Measurements from ENCODE around the gene CORO1C. TPM values are rescaled to one million over a fixed set of nuclear protein-coding genes. Genes with fewer than 3 reads are reported as not detected.

The CORO1C gene
- total RNA-seq, 4 donors from 2014 or later, result 68.1 to 153 (median 128) TPM

DNA sequence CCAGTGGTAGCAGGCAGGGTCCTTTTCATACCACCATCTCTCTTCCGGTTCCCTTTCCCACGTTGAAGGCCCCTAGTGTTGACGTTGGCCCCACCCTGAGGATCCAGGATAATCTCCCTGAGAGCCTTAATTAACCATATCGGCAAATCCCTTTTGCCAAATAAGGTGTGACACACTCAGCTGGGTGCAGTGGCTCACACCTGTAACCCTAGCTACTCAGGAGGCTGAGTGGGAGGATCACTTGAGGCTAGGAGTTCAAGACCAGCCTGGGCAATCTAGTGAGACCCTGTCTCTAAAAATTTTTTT lies 130.7 kb downstream of the CORO1C start:
- Histone ChIP-seq H3K27me3 (no peaks in the 10 kb centered on the region), H3K27ac (no peak overlapping the region), H3K36me3 (no peaks in the 10 kb centered on the region), H3K9me3 (no peaks in the 10 kb centered on the region), H3K4me3 (no peak overlapping the region), H3K4me1 (no peaks in the 10 kb centered on the region)
- TF ChIP-seq POLR2AphosphoS5 (IDR thresholded peaks at IDR 0.05) (no peak), POLR2A (IDR thresholded peaks at IDR 0.05) (no peak), EP300 (IDR thresholded peaks at IDR 0.05; ENCODE audit: low read depth) (no peak)
- TF ChIP-seq, protein P1, sequence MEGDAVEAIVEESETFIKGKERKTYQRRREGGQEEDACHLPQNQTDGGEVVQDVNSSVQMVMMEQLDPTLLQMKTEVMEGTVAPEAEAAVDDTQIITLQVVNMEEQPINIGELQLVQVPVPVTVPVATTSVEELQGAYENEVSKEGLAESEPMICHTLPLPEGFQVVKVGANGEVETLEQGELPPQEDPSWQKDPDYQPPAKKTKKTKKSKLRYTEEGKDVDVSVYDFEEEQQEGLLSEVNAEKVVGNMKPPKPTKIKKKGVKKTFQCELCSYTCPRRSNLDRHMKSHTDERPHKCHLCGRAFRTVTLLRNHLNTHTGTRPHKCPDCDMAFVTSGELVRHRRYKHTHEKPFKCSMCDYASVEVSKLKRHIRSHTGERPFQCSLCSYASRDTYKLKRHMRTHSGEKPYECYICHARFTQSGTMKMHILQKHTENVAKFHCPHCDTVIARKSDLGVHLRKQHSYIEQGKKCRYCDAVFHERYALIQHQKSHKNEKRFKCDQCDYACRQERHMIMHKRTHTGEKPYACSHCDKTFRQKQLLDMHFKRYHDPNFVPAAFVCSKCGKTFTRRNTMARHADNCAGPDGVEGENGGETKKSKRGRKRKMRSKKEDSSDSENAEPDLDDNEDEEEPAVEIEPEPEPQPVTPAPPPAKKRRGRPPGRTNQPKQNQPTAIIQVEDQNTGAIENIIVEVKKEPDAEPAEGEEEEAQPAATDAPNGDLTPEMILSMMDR (IDR thresholded peaks at IDR 0.05), result no peak
- intact Hi-C loops (cut with DNase I; ENCODE audit: low total_unique reads) (no loop called here), in situ Hi-C loops (cut with MboI; ENCODE audit: low pct_ligation_motif_present in 1 of 4, low pct_unique_long_range_greater_than_20kb in 1 of 4, low sequenced_read_pairs in 3 of 4) (no loop called here)
- 52% methylated on average over 4 of the region's 4 CpGs; no CpG with 5 or more reads in 1 of the 2 donors for WGBS, 2 donors (ENCODE audit: low coverage in 1 of 2)
- DNase-seq, result no peak

DNA sequence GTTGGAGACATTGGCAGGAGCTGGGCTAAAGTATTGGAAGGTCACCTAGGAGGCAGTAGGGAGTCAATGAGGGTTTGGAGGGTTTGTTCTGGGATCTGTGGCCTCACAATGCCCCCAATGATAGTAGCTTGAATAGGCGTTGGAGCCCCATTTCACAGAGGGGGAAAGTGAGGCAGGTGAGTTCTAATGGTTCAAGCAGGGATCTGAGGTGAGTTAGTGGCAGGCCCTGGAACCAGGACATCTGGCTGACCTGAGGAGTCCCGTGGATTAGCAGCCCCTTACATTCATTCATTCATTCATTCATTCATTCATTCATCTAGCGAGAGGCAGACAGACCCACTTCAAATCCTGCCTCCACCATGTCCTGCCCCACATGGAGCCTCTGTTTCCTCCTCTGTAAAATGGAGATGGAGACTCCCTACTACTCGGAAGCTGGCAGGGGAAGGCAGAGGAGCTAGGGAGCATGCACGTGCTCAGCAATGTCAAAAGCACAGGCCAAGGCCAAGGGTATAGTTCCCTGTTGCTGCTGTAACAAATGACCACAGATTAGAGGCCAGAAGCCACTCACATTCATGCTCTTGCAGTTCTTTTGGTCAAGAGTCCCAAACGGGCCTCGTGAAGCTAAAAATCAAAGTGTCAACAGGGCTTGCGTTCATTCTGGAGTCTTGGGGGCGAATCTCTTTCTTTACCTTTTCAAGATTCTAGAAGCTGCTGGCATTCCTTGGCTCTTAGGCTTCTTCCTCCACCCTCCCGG lies 131.2 kb downstream of the CORO1C start:
- in situ Hi-C loops (cut with MboI; ENCODE audit: low pct_ligation_motif_present in 1 of 4, low pct_unique_long_range_greater_than_20kb in 1 of 4, low sequenced_read_pairs in 3 of 4), result no loop called here
- no peak overlapping the region for H3K27ac ChIP-seq
- H3K4me3 ChIP-seq, result no peak overlapping the region
- intact Hi-C loops (cut with DNase I; ENCODE audit: low total_unique reads), result no loop called here
- H3K27me3 ChIP-seq, result no peaks in the 10 kb centered on the region
- H3K4me1 ChIP-seq, result no peaks in the 10 kb centered on the region
- no peaks in the 10 kb centered on the region for H3K36me3 ChIP-seq
- no peaks in the 10 kb centered on the region for H3K9me3 ChIP-seq
- WGBS, 2 donors (ENCODE audit: low coverage in 1 of 2), result 78 to 100% methylated on average over 1 to 10 of the region's 10 CpGs
- no peak for TF ChIP-seq EP300 (IDR thresholded peaks at IDR 0.05; ENCODE audit: low read depth)
- TF ChIP-seq POLR2A (IDR thresholded peaks at IDR 0.05), result no peak
- TF ChIP-seq, protein P1 (IDR thresholded peaks at IDR 0.05), result no peak
- no peak for TF ChIP-seq POLR2AphosphoS5 (IDR thresholded peaks at IDR 0.05)
- DNase-seq, result no peak

DNA sequence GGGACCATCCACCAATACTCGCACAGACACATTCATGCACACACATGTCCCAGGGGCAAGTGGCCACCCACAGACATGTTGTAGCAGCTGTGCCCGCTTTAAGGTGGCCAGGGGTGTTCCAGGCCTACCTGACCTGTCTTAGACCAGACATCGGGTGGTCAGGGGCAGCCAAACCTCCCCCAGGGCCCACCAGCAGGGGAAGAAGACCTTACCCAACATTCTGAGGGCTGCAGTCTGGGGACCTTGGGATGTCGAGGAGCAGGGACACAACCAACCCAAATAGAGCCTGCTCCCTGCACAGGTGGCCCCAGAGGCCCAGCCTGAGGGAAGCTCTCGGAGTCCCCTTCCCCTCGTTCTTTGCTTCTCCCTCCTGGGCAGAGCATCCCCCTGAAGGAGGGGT lies 131.8 kb downstream of the CORO1C start:
- 75% methylated on average over 6 of the region's 6 CpGs; no CpG with 5 or more reads in 1 of the 2 donors for WGBS, 2 donors (ENCODE audit: low coverage in 1 of 2)
- Histone ChIP-seq H3K9me3 (no peaks in the 10 kb centered on the region), H3K27ac (no peak overlapping the region), H3K27me3 (no peaks in the 10 kb centered on the region), H3K4me1 (no peaks in the 10 kb centered on the region), H3K36me3 (no peaks in the 10 kb centered on the region), H3K4me3 (no peak overlapping the region)
- DNase-seq, result no peak
- TF ChIP-seq POLR2AphosphoS5 (IDR thresholded peaks at IDR 0.05) (no peak), POLR2A (IDR thresholded peaks at IDR 0.05) (no peak), EP300 (IDR thresholded peaks at IDR 0.05; ENCODE audit: low read depth) (no peak)
- TF ChIP-seq, protein P1 (IDR thresholded peaks at IDR 0.05), result no peak
- intact Hi-C loops (cut with DNase I; ENCODE audit: low total_unique reads), result no loop called here
- in situ Hi-C loops (cut with MboI; ENCODE audit: low pct_ligation_motif_present in 1 of 4, low pct_unique_long_range_greater_than_20kb in 1 of 4, low sequenced_read_pairs in 3 of 4), result no loop called here

DNA sequence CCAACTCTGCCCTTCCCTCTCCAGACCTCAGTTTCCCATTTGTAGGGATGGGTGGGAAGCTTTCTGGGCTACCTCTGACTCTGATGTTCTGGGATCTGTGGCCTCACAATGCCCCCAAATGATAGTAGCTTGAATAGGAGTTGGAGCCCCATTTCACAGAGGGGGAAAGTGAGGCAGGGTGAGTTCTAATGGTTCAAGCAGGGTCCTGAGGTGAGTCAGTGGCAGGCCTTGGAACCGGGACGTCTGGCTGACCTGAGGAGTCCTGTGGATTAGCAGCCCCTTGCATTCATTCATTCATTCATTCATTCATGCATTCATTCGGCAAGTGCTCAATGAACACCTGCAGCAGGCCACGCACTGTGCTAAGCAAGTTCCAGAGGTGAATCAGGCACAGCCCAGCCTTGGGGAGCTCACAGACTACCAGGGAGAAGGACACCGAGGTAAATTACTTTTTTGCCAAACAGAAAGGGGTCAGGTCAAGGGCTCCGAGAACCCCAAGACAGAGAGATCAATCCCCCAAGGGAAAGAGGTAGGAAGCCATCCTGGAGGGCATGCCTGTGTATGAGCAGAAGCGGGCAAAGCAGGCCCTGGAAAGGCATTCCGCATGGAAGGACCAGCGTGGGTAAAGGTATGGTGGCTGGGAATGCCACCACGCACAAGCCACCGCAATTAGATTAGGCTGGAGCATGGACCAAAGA lies 132.6 kb downstream of the CORO1C start:
- H3K27me3 ChIP-seq, result no peaks in the 10 kb centered on the region
- no peaks in the 10 kb centered on the region for H3K36me3 ChIP-seq
- no peaks in the 10 kb centered on the region for H3K4me1 ChIP-seq
- TF ChIP-seq, protein P1 (IDR thresholded peaks at IDR 0.05), result no peak
- TF ChIP-seq EP300 (IDR thresholded peaks at IDR 0.05; ENCODE audit: low read depth) (no peak), POLR2AphosphoS5 (IDR thresholded peaks at IDR 0.05) (no peak)
- no peak for DNase-seq
- in situ Hi-C loops (cut with MboI; ENCODE audit: low pct_ligation_motif_present in 1 of 4, low pct_unique_long_range_greater_than_20kb in 1 of 4, low sequenced_read_pairs in 3 of 4), result no loop called here
- intact Hi-C loops (cut with DNase I; ENCODE audit: low total_unique reads), result no loop called here
- H3K27ac ChIP-seq, result peak overlapping the region; percentile 23 to 55 (median 42)
- no peaks in the 10 kb centered on the region for H3K9me3 ChIP-seq
- WGBS, 2 donors (ENCODE audit: low coverage in 1 of 2), result 85 to 90% methylated on average over 2 to 11 of the region's 11 CpGs
- H3K4me3 ChIP-seq, result no peak overlapping the region

Data from transverse colon (tissue), 4 donors.